Heart right ventricle (tissue), 16 donors: ENCODE data around the gene ZNF75A. TPM values are rescaled to one million over a fixed set of nuclear protein-coding genes. Genes with fewer than 3 reads are reported as not detected.

Experiments used
- ATAC-seq, 8 donors: fragments of 200-7000 bp; cut with Tn5 transposase; one replicate each; pipeline ENCODE4 v1.9.1; 2020; ENCODE audit warnings: mild to moderate bottlenecking in 8 of 8, moderate library complexity in 8 of 8, moderate number of reproducible peaks in 1 of 8
- DNase-seq, 2 donors: peaks; one replicate each; pipeline ENCODE4 v3.0.0-alpha.2; 2020
- H3K27ac ChIP-seq, 10 donors: fragments of 200-600 bp; sonication (generic) in 2 of 10; one replicate each; pipeline versions ENCODE4 v1.5.0 to v1.8.0; 2020 to 2022; ENCODE audit warnings: mild to moderate bottlenecking in 3 of 10
- H3K27me3 ChIP-seq, 7 donors: fragments of 200-600 bp; one replicate each; pipeline ENCODE4 v1.8.0; 2021 to 2022; ENCODE audit warnings: mild to moderate bottlenecking in 2 of 7
- H3K36me3 ChIP-seq, 9 donors: fragments of 200-600 bp; sonication (generic) in 1 of 9; one replicate each; pipeline versions ENCODE4 v1.5.0 to v1.8.0; 2020 to 2022; ENCODE audit warnings: mild to moderate bottlenecking in 2 of 9
- H3K4me1 ChIP-seq, 9 donors: fragments of 200-600 bp; sonication (generic) in 1 of 9; one replicate each; pipeline versions ENCODE4 v1.5.0 to v1.8.0; 2020 to 2022; ENCODE audit warnings: mild to moderate bottlenecking in 4 of 9
- H3K4me3 ChIP-seq, 10 donors: fragments of 200-600 bp; sonication (generic) in 2 of 10; one replicate each; pipeline versions ENCODE4 v1.5.0 to v1.8.0; 2020 to 2022; ENCODE audit warnings: mild to moderate bottlenecking in 7 of 10, moderate library complexity in 2 of 10
- H3K9me3 ChIP-seq, 11 donors: fragments of 200-600 bp in 10 of 11; sonication (generic) in 2 of 11; one replicate each; pipeline versions ENCODE4 v1.5.0 to v1.8.0; 2013 to 2022; ENCODE audit warnings: mild to moderate bottlenecking in 2 of 11, control low read depth in 1 of 11, moderate library complexity in 1 of 11
- CTCF ChIP-seq, 9 donors: fragments of 200-600 bp; sonication (generic) in 2 of 9; IDR thresholded peaks; one replicate each; pipeline versions ENCODE4 v1.5.0 to v1.8.0; 2021 to 2022; ENCODE audit warnings: antibody characterized with exemption in 9 of 9, mild to moderate bottlenecking in 5 of 9, moderate library complexity in 1 of 9
- WGBS, 2 donors: extraction: QIAGEN DNeasy Blood & Tissue Kit; methylation state at CpG; one replicate each; pipeline ENCODE4 v1.1.7; 2013; ENCODE audit warnings: inconsistent platforms in 1 of 2; 5-methylcytosine and 5-hydroxymethylcytosine counted together
- intact Hi-C, 10 donors: fragments of 100-400 bp; cut with DNase I; formaldehyde crosslinking; loops; one replicate each; pipeline versions ENCODE4 v1.11.1 to v1.14.2; 2022
- polyA plus RNA-seq, 2 donors: library from polyadenylated mRNA; stranded (reverse); fragments of 200-250 nt; gene quantifications; one replicate each; pipeline ENCODE4 v1.2.3, GENCODE V29; 2013
- total RNA-seq, 10 donors: library from RNA; stranded (reverse); fragmentation: NEBNext Ultra II Directional in 3 of 10; extraction: Animal tissue kit (Norgen Biotek cat#: 25700) in 3 of 10; gene quantifications; one replicate each; pipeline versions ENCODE4 v1.2.1 to v1.2.4, GENCODE V29; 2021 to 2023
- donor health status: Arrhythmogenic right ventricular cardiomyopathy.
- donor health status: ischemic (EF 13 %, LVEDD 7.1; RV severe dilation, severe dysfunction).
- donor health status: healthy with polysubstance abuse.
- donor health status: DM: no; HTN: yes; CAD: no.
- donor health status: DM: no; HTN: no; CAD: no.
- donor health status: ischemic (EF 25% LVEDD 6.9; RV normal size, moderate dysfunction).
- donor health status: ischemic (EF 25% LVEDD 5.7; RV mildly dilated, moderate dysfunction).
- donor health status: healthy.
- donor health status: DM: yes; HTN: yes; CAD: no.
- donor health status: Ischemic cardiomyopathy.
- donor health status: ischemic (EF 35%, LVEDD 5.7; RV mildly dilated, moderate dysfunction).
- donor health status: nonischemic (EF 11% LVEDD 7.7; RV severe dilation, severe dysfunction).
- donor health status: DM: yes; HTN: yes; CAD: no.
- donor health status: PGD.
- donor health status: ischemic (EF 29% LVEDD 5.4; RV normal size, mild dysfunction).
- donor health status: nonischemic (EF 23%, LVEDD 6.1; RV moderate dilation, normal function).

Gene ZNF75A
- total and polyA plus RNA-seq, 12 donors = 9.1 to 33.9 (median 21.6) TPM

DNA sequence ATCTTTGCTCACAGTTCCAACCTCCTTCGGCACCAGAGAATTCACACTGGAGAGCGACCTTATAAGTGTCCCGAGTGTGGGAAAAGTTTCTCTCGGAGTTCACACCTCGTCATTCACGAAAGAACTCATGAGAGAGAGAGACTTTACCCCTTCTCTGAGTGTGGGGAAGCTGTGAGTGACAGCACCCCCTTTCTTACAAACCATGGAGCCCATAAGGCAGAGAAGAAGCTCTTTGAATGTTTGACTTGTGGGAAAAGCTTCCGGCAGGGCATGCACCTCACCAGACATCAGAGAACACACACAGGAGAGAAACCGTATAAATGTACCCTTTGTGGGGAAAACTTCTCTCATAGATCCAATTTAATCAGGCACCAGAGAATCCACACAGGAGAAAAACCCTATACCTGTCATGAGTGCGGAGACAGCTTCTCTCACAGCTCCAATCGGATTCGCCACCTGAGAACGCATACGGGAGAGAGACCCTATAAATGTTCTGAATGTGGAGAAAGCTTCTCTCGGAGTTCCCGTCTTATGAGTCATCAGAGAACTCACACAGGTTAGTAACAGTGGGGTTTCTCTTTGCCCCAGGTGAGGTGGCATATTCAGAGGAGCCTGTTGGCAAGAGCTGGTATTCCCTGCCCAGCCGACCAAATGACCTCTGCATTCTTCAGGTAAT is 15.2 kb upstream of the ZNF75A start:
- ATAC-seq = no peak
- H3K27me3 ChIP-seq = no peaks in the 10 kb centered on the region
- H3K9me3 ChIP-seq = peaks cover 0 to 100% (median 86%) of the 10 kb centered on the region in 11 donors
- no peak overlapping the region for H3K27ac ChIP-seq
- H3K36me3 ChIP-seq = peaks cover 18 to 87% (median 76%) of the 10 kb centered on the region in 9 donors
- no peak for DNase-seq
- intact Hi-C loops = loop anchor here in 1 of 10 donors (10.0 kb wide), 1 partner anchor 55 kb away; the partner anchor contains the start of gene ZNF200
- no peak overlapping the region for H3K4me3 ChIP-seq
- H3K4me1 ChIP-seq = peaks cover under 1 to 15% (median 4%) of the 10 kb centered on the region in 9 donors
- no peak for TF ChIP-seq CTCF (IDR thresholded peaks at IDR 0.05)
- 98% methylated on average over 16 of the region's 16 CpGs for WGBS, 2 donors

DNA sequence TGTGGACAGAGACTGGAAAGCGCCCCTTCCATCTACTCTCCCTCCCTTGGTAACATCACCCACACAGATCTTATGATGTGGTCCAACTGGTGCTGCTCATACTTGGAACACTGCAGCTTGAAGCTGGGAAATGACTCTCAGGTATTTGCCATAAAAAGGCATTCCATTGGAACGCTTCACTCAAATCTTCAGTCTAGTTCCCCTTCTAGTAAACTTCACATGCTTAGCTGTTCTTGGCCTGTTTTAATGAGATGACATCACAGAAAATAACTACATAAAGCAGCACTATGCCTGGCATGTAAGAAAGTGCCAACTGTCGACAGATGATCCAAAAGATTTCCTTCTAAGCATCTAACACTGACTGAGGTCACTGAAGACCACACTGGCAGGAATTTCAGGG is 12.7 kb upstream of the ZNF75A start:
- Histone ChIP-seq H3K27me3 (no peaks in the 10 kb centered on the region), H3K4me1 (peaks cover 0 to 6% (median 0%) of the 10 kb centered on the region in 9 donors), H3K9me3 (peaks cover 0 to 100% (median 71%) of the 10 kb centered on the region in 11 donors), H3K36me3 (peaks cover 18 to 74% (median 52%) of the 10 kb centered on the region in 9 donors), H3K4me3 (no peak overlapping the region), H3K27ac (no peak overlapping the region)
- DNase-seq (no peak), ATAC-seq (no peak)
- intact Hi-C loops = no loop called here
- WGBS, 2 donors = 91 to 93% methylated on average over 3 of the region's 3 CpGs
- TF ChIP-seq CTCF (IDR thresholded peaks at IDR 0.05) = no peak

- no peak for DNase-seq
- Histone ChIP-seq H3K36me3 (peaks cover 6 to 65% (median 41%) of the 10 kb centered on the region in 9 donors), H3K4me1 (peaks cover 0 to 6% (median 0%) of the 10 kb centered on the region in 9 donors), H3K4me3 (no peak overlapping the region), H3K27ac (no peak overlapping the region), H3K27me3 (no peaks in the 10 kb centered on the region), H3K9me3 (peaks cover 0 to 100% (median 69%) of the 10 kb centered on the region in 11 donors)
- peak in 3 of 8 donors; percentile 29 to 57 (median 52) for ATAC-seq
- WGBS, 2 donors = 35 to 38% methylated on average over 45 of the region's 45 CpGs
- intact Hi-C loops = no loop called here
- TF ChIP-seq CTCF (IDR thresholded peaks at IDR 0.05) = no peak
Observed at GRCh38 chr16:3295209-3295608, 10.1 kb upstream of the ZNF75A start.

- H3K27ac ChIP-seq = no peak overlapping the region
- WGBS, 2 donors = 64 to 65% methylated on average over 13 of the region's 13 CpGs
Observed at GRCh38 chr16:3295783-3296182, 9.5 kb upstream of the ZNF75A start.

More at GRCh38 chr16:3295783-3296182, 9.5 kb upstream of the ZNF75A start:
- Histone ChIP-seq H3K27me3 (no peaks in the 10 kb centered on the region), H3K4me1 (peaks cover 0 to 6% (median 0%) of the 10 kb centered on the region in 9 donors), H3K36me3 (peaks cover under 1 to 65% (median 37%) of the 10 kb centered on the region in 9 donors), H3K4me3 (no peak overlapping the region), H3K9me3 (peaks cover 0 to 100% (median 69%) of the 10 kb centered on the region in 11 donors)
- TF ChIP-seq CTCF (IDR thresholded peaks at IDR 0.05) = no peak
- intact Hi-C loops = no loop called here
- DNase-seq = no peak
- peak in 2 of 8 donors; percentile 35 to 50 for ATAC-seq
